H4 (cell line): ENCODE results near the gene SCG5. TPM values are rescaled to one million over a fixed set of nuclear protein-coding genes. Genes with fewer than 3 reads are reported as not detected.
"Not testable (repeated sequence)": the region's sequence is repeated elsewhere in the genome, so short reads cannot be mapped to it uniquely, and the experiment has no call there.

Source experiments
- DNase-seq: peaks from one replicate; pipeline ENCODE4 v3.0.0-alpha.2; 2015; ENCODE audit warnings: low spot score
- total RNA-seq: library from RNA; depleted of rRNA; stranded (reverse); fragments of >200 nt; shearing (Covaris generic); gene quantifications from 2 replicates; pipeline ENCODE4 v1.2.3, GENCODE V29; 2014; rRNA removed

The SCG5 gene, protein sequence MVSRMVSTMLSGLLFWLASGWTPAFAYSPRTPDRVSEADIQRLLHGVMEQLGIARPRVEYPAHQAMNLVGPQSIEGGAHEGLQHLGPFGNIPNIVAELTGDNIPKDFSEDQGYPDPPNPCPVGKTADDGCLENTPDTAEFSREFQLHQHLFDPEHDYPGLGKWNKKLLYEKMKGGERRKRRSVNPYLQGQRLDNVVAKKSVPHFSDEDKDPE
- total RNA-seq: 0.64 and 0.95 TPM in 2 replicates

DNA sequence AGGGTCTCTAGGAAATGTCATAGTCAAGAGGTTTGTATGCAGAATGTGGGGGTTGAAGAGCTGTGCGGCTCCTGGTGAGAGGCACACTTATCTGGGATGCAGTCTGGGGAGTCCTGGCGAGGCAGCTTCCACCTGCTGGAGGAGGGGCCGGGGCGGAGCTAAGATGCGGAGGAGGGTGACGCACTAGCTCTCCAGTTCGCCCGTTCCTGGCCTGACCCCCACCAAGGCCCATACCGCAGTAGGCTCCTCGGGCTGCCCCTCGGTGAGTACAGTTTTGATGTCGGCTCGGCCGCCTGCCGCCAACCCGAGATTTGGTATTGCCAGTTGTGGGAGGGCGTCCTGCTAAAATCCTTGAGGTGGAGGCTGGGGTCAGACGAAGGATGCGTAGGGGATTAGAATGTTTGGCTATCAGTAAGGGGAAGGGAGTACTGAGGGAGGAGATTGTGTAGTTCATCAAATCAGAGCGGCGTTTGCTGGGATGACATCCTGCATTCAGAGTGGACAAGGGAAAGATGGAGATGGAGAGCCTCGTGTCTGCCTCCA lies at the start of gene SCG5:
TSS of gene SCG5 (plus strand) at position 194 of the 543 bp plus-strand sequence. CDS start 1,883 bp downstream, outside the sequence.
- DNase-seq: no peak

DNA sequence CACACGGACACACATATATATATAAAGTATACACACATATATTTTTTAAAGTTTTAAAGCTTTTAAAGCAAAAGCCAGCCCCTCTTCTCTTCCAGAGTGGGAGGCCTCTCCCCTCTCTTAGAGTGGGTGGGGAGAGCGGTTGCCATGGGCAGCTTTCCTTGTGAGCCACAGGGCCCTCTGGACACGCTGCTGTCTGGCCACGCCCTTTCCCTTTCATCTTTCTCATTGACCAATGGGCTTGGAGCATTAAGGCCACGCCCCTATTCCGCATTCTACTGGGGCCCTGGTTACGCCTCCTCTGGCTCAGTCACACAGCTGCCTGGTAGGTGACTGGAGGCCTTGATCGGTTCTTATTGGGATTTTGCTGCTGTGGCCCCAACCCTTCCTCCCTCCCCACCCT lies 48.4 kb upstream of the SCG5 start, which contains the start of gene GOLGA8N:
TSS of gene GOLGA8N (plus strand) at position 306 of the 400 bp plus-strand sequence.
- DNase-seq: not testable (repeated sequence)

DNA sequence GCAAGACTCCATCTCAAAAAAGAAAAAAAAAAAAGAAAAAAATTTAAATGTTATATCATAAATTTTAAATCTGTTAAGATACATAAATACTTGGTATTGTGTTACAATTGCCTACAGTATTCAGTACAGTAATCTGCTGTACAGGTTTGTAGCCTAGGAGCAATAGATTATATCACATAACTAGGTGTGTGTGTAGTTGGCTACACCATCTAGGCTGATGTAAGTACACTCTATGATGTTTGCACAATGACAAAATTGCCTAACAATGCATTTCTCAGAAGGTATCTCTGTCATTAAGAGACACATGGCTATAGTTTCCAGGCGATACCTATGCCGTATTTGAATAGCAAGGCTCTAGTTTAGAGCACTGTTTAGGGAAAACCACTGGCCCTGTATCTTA lies 32.0 kb upstream of the SCG5 start:
- not testable (repeated sequence) for DNase-seq

DNA sequence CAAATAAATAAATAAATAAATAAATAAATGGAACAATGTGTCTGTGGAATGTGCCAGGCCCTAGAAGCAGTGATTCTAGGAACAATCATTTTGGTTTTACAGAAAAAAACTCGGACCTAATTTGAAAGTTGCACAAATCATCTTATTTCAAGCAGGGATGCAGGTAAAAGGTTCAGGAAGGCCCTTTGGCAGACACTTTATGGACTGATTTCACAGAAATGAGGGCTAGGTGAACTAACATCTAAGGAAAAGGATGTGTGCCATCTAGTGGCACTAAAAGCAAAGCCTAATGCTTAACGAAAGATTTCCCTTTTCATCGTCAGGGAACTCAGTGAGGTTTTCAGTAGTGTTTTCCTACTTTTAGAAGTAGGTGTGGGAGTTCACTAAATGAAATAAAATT lies 30.8 kb upstream of the SCG5 start:
- DNase-seq: peak; percentile 43

DNA sequence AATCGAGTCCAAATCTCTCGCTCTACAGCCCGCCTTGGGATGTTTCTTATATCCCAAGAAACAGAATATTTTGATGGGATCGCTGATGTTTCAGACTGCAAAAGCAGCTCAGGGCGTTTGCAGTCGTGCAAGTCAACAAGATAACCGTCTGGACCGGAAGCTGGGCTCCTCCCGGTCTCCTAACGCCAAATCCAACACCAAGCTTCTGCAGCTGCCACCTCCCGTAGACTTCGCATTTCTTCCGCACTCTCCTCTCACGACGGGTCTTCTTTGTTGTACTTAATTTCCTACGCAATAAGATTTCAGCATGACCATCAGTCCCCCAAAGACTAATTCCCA lies 26.8 kb upstream of the SCG5 start:
- DNase-seq: not testable (repeated sequence)

DNA sequence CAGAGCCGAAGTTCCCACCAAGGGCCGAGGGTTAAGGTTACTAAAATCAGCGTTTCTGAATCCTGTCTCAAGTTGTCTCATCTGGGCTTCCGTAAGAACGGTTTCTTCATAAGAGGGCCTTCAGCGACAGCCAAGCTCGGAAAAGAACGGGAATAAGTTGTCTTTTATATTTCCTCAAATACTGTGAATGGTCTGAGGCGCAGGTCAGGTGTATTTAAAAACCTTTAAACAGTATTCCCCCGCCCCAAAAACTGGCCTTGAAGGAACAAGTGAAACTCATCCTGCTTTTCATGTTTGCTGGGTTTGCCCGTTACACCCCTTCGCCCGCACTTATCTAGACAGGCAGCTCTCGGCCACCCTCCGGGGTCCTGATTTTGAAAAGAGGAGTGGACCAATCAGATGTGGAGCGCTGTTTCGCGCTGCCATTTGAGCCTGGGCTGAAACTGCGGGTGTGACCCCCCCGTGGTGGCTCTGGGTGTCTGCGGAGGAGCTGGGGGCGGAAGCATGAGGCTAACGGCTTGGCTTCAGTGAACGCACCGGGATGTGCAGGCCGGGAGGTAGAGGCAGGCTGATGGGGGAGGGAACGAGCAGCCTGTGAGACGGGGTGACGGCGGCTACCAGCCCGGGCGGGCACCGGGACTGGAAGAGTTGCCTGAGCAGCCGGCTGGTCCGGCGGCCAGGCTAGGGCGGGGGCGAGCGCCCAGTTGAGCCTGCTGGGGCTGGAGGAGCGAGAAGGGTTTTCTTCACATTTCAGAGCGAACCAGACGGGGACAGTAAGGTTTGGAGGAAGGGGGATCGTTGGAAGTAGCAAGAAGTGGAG lies 26.2 kb upstream of the SCG5 start, which contains the start of gene ARHGAP11A:
TSS of gene ARHGAP11A (plus strand) at position 454 of the 820 bp plus-strand sequence. CDS start 708 bp downstream, outside the sequence.
- DNase-seq: peak; percentile 82

DNA sequence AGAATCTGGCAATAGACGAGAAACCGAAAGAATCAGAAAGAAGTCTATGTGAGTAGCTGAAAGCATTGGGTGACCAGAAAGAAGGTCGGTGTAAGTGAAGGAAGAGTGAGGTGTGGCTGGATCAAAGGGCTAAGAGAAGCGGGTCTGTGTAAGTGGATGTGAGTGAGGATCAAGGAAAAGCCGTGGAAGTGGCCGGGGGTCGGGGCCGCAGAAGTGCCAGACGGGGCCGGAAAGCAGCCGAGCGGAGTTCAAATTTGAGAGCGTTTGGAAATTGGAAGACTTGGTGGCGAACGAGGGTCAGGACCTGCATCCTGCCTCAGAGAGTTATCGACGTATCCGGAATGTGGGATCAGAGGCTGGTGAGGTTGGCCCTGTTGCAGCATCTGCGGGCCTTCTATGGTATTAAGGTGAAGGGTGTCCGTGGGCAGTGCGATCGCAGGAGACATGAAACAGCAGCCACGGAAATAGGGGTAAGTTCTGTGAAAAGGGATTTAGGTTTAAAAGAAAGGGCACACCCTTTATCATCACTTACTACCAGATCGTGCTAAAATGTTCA lies 25.6 kb upstream of the SCG5 start:
- not testable (repeated sequence) for DNase-seq

DNA sequence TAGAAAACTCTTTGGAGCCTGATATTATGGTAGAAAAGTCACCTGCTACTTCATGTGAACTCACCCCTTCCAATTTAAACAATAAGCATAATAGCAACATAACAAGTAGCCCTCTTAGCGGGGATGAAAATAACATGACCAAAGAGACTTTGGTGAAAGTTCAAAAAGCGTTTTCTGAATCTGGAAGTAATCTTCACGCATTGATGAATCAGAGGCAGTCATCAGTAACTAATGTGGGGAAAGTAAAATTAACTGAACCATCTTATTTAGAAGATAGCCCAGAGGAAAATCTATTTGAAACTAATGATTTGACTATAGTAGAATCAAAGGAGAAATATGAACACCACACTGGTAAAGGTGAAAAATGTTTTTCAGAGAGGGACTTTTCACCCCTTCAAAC lies 5.1 kb upstream of the SCG5 start:
- no peak for DNase-seq

DNA sequence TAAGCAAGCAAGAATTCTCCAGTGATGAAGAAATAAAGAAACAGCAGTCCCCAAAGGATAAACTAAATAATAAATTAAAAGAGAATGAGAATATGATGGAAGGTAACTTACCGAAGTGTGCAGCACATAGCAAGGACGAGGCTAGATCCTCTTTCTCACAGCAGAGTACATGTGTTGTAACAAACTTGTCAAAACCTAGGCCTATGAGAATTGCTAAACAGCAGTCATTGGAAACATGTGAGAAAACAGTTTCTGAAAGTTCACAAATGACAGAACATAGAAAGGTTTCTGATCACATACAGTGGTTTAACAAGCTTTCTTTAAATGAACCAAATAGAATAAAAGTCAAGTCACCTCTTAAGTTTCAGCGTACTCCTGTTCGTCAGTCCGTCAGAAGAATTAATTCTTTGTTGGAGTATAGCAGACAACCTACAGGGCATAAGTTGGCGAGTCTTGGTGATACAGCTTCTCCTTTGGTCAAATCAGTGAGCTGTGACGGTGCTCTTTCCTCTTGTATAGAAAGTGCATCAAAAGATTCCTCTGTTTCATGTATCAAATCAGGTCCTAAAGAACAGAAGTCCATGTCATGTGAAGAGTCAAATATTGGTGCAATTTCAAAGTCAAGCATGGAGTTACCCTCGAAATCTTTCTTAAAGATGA lies 4.5 kb upstream of the SCG5 start:
- DNase-seq: no peak

DNA sequence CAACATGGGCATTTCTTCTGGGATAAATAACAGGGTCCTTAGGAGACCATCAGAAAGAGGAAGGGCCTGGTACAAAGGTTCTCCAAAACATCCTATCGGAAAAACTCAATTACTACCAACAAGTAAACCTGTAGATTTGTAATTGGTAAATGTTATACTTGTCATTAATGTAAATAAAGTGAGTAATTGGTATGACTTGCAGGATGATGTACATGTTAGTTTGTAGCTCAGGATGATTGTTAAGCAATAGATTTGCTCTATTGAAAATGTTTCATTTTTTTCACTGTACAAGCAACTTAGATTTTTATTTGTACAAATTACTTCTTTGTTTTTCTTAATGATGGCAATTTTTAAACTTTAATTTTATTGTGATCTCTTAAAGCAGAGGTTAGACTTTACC lies 3.8 kb upstream of the SCG5 start:
- DNase-seq: no peak

DNA sequence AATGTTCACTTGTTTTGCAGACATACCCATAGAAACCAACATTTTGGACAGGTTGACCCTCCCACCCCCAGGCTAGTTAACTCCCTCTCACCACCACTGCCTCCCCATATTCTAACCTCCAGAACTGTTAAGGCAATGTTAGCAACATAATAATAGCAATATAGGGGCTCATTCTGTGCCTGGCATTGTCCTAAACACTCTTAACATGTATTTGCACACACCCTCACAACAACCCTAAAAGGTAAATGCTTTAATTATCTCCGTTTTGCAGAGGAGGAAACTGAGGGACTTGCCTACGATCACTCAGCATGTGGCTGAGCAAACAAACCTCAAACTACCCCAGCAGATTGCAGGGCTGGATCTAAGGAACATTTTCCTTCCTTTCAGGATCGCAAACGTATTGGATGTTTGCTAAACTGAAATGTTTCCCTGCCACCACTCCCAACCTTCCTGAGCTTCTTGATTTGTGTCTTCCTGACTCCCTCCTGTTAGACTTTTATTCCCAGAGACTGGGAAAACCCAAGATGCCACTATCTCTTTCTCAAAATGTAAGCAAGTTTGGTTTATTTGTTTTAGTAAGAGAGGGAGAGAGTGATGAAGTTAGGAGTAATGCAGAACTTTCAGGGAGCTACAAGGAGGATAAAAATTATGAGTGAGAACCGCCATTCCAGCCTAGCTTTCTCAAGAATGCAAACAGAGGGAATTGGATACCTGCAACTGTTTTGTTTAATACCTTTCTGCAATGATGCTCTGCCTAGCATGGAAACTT lies 1.3 kb downstream of the SCG5 start:
- no peak for DNase-seq

DNA sequence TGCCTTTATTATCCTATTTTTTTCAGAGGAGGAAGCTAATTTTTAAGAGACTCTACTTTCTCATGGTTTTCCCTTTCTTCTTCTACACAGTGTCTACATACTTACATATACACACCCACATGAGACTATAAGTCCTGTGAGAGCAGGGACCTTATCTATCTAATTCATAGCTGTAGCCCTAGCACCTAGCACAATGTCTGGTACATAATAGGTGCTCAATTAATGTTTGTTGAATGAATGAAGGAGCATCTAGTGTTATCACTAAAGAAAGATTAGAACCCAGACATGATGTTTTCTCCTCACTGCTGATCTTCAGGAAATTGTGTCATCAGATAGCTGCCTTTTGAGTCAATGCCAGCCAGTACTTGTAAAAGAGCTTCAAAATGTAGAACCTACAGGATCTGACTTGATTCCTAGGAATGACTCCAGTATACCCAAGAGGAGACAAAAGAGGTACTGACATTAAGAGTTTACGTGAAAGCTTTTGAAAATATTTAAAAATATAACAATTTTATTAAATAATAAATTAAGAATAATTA lies 2.5 kb downstream of the SCG5 start:
- no peak for DNase-seq

DNA sequence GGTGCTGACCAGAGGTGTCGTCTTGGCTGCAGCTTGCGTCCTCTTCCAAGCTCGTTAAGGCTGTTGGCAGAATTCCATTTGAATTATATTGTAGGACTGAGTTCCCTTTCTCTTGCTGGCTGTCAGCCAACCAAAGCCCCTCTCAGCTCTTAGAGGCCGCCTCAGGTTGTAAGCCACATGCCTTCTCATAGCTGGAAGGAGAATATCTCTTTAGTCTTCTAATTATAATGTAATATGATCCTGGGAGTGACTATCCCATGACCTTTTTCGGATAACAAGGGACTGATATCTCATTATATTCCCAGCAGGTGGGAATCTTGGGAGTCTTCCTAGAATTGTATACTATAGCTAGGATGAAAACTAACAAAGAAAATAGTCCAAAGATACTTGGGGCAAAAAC lies 4.8 kb downstream of the SCG5 start:
- DNase-seq: no peak

DNA sequence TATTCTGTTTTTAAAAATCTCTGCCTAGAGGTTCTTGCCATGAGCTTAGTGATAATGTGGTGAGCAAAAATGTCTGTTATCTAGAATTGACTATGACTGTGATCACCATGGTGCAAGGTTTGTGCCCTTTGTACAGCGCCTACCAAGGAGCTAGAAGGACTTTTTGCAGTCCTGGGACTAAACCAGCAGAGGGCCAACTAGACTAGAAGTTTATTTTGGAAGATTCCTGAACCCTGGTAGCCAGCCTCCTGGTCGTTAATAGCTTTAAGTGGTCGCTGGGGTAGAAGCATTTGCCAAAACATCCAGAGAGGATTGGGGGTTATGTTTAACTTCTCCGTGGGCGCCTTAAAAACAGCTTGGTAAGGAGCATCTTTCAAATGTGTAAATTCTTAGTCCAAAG lies 7.8 kb downstream of the SCG5 start:
- no peak for DNase-seq

DNA sequence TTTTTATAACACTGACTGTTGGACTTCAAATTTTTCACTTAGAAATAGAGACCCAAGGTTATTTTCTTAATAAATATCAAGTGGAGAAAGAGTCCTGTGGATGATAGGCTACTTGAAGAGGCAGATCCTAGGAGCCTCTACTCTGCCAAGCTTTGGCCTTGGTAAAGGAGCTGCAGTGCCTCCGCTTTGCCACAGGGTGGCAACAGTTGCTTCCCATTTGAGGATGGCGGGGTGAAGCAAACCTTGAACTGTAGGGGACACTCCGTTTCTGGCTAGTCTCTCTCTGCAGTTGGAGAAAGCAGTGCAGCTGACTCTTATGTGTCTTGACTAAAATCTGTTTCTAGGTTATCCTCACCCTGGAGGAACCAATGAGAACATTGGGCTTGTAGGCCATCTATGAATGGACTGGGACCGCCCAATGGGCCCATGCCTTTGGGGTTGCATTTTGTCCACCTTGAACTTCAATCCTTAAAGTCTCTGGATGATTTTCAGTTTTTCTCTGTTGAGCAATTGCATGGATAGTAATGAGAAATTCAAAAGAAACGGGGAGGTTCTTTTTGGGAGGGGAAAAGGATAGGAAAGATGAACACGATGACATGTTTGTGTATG lies 9.8 kb downstream of the SCG5 start:
- DNase-seq: peak; percentile 72

DNA sequence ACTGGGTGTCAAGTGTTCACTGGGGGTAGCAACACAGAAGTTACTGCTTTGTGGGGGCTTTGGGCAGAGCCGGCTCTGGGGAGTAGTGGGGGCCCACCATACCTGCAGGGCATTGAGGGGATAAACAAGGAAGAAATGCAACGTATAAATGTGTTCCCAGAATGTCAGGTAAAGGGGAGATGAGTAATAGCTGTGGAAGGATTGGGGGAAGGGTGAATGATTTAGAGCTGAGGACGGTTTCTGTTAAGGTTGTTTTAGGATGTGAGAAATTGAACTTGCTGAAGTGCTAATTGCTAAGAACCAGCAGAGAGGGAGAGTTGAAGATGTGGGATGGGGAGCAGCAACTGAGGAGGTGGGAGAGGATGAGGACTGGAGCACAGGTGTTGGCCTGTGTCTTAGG lies 10.7 kb downstream of the SCG5 start:
- DNase-seq: no peak

DNA sequence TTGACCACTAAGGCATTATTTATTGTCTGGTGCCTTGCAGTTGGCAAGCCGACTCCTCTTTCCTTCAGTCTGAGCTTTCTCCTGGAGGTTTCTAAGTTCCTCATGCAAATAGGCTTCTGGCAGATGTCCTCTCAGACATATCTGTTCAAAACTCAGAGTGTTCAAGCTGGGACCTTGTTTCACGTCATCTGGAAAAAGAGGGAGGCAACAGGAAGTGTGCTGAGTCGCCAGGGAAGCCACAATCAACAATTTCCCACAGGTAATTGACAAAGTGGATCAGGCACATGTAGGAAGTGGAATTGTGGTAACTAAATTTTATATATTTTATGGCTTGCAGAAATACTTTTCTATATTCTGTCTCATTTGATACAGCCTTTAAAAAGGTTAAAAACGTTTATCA lies 14.6 kb downstream of the SCG5 start:
- DNase-seq: no peak

DNA sequence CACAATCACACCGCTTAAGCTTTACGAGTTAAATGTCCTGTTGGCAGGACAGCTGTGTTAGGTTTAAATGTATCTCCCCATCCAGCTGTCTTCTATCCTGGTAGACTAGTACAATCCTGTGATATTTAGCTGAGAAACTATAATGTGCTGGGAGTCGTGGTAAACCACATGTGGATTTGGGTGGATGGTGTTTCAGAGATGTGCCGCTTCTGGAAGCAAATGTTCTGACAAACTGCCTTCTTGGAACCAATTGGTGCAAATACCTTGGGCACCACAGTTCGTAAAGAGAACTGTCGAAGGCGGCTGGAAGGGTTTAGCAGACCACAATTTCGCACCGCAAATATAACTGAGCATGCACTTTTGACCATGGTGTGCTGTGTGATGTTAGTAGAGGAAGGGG lies 15.0 kb downstream of the SCG5 start:
- DNase-seq: no peak

DNA sequence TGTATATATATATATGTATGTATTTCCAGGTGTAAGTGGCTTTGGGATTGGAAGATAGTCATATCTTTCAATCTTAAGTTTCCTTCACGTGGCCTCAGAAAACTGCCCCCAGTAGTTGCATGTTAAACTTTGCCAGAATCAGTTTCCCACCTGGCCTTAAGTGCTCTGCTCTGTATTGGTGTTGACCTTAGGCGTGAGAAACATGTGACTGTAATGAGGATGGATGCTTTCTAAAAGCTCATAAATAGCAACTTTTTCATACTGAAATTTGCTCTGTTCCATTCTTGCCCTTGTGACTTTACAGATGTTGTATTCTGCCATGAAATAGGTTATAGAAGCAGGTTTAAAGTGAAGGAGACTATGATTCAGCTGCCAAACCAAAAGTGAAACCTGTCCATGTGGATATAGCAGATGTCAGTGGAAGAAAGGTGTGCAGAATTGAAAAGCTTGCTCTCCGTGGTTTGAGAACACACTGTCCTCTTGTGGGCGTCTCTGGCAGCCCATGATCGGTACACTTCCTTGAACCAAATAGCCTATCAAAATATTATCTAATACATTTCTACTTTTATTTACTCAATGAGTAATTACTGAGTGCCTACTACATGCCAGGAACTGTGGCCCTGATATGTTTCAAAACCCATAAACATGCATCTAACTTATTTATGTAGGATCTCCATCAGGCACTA lies 15.8 kb downstream of the SCG5 start:
- no peak for DNase-seq

DNA sequence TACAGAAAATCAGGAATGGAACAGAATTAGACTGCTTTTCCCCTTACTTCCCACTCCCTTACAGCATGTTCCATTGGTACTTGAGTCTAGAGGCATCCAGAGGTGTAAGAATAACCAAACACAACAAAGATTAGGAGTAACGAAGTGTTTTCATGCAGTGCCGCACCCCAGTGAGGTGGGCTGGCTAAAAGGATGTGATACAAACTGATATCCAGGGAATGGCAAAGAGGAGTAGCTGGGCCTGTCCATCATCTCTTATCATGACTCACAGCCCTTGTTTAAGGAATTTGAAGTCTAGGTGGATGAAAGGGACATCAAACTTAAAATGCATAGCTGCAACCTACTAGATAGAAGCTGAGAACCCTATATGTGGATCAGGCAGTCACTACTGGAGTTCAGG lies 16.4 kb downstream of the SCG5 start:
- no peak for DNase-seq
